ENCODE results near the gene CIAO1.
"Not testable (repeated sequence)": the region's sequence is repeated elsewhere in the genome, so short reads cannot be mapped to it uniquely, and the experiment has no call there.

Gene CIAO1

DNA sequence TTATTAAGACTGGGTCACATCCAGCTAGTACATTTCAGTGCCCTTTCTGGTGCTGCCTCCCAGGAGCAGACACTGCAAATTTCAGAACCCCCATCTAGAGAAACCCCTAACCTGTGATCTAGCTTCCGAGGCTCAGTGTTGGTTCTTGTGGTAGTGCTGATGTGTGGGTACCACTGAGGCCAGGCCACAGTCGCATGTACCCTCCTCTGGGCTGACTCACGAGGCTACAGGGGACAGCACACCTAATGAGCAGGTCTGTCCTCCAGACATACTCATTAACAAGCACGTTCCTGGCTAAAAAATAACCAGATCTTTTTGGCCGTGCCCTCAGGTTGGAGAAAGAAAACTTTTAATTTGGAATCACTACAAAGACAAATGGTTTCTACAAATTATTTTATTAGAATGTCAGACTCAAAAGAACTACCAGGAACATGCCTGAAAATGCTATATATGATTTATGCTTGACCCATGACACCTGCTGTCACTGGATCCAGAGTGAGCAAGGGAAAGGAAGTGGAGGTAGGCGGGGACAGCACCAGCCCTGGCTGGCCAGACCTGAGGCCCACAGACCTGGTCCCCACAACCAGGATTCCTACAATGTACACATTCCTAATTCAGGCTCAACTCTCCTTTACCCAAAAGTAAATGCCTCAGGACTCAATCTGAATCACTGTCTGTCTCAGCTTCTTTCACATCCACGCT, 8.5 kb downstream of the CIAO1 start:
- no peak for DNase-seq
- no peak overlapping the region for H3K4me3 ChIP-seq (ENCODE audit: low read depth, low read length)
- H3K9me3 ChIP-seq (ENCODE audit: severe bottlenecking): no peaks in the 10 kb centered on the region
- TF ChIP-seq, protein P1, sequence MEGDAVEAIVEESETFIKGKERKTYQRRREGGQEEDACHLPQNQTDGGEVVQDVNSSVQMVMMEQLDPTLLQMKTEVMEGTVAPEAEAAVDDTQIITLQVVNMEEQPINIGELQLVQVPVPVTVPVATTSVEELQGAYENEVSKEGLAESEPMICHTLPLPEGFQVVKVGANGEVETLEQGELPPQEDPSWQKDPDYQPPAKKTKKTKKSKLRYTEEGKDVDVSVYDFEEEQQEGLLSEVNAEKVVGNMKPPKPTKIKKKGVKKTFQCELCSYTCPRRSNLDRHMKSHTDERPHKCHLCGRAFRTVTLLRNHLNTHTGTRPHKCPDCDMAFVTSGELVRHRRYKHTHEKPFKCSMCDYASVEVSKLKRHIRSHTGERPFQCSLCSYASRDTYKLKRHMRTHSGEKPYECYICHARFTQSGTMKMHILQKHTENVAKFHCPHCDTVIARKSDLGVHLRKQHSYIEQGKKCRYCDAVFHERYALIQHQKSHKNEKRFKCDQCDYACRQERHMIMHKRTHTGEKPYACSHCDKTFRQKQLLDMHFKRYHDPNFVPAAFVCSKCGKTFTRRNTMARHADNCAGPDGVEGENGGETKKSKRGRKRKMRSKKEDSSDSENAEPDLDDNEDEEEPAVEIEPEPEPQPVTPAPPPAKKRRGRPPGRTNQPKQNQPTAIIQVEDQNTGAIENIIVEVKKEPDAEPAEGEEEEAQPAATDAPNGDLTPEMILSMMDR (IDR thresholded peaks at IDR 0.05; ENCODE audit: low read depth, low read length): no peak
- H3K27me3 ChIP-seq (ENCODE audit: insufficient read depth, low read depth, severe bottlenecking): no peaks in the 10 kb centered on the region
- H3K36me3 ChIP-seq: peaks cover 85% of the 10 kb centered on the region
- no peak overlapping the region for H3K27ac ChIP-seq

- TF ChIP-seq, protein P1 (IDR thresholded peaks at IDR 0.05; ENCODE audit: low read depth, low read length): no peak
- Histone ChIP-seq H3K4me3 (ENCODE audit: low read depth, low read length) (no peak overlapping the region), H3K27ac (no peak overlapping the region), H3K9me3 (ENCODE audit: severe bottlenecking) (no peaks in the 10 kb centered on the region), H3K36me3 (peaks cover 92% of the 10 kb centered on the region), H3K27me3 (ENCODE audit: insufficient read depth, low read depth, severe bottlenecking) (no peaks in the 10 kb centered on the region)
- DNase-seq: no peak
Measured at GRCh38 chr2:96276787-96277499, 10.9 kb downstream of the CIAO1 start.

- Histone ChIP-seq H3K27ac (no peak overlapping the region), H3K9me3 (ENCODE audit: severe bottlenecking) (no peaks in the 10 kb centered on the region), H3K36me3 (peaks cover 100% of the 10 kb centered on the region), H3K27me3 (ENCODE audit: insufficient read depth, low read depth, severe bottlenecking) (no peaks in the 10 kb centered on the region), H3K4me3 (ENCODE audit: low read depth, low read length) (no peak overlapping the region)
- DNase-seq: no peak
- TF ChIP-seq, protein P1 (IDR thresholded peaks at IDR 0.05; ENCODE audit: low read depth, low read length): no peak
Measured at GRCh38 chr2:96287273-96287856, 21.3 kb downstream of the CIAO1 start.

DNA sequence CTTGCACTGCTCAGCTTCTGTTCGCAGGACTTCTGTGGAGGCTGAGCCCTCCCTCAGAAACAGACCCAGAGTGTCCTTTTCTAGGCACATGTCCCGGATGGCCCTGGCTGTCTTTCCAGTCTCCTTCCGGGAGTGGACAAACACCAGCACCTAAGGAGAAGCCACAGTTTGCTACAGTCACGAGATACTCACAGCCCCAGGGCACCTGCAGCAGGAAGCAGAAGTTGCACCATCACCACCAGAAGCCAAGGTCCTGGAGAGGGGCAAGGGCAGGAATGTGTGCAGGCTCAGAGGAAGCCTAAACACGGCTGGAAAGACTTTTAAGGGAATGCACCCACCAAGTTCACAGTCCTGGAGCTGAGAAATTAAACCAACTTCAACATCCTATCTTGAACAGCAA, 25.7 kb downstream of the CIAO1 start:
- DNase-seq: no peak
- no peak overlapping the region for H3K27ac ChIP-seq
- TF ChIP-seq, protein P1 (IDR thresholded peaks at IDR 0.05; ENCODE audit: low read depth, low read length): no peak

GRCh38 chr2:96294271-96294670, 28.2 kb downstream of the CIAO1 start:
- H3K27me3 ChIP-seq (ENCODE audit: insufficient read depth, low read depth, severe bottlenecking); H3K27ac ChIP-seq; H3K4me3 ChIP-seq (ENCODE audit: low read depth, low read length); DNase-seq; H3K9me3 ChIP-seq (ENCODE audit: severe bottlenecking): not testable (repeated sequence)
- H3K36me3 ChIP-seq: peaks cover 99% of the 10 kb centered on the region

More for the DNA sequence above, 25.7 kb downstream of the CIAO1 start:
- Histone ChIP-seq H3K4me3 (ENCODE audit: low read depth, low read length) (no peak overlapping the region), H3K27me3 (ENCODE audit: insufficient read depth, low read depth, severe bottlenecking) (no peaks in the 10 kb centered on the region), H3K9me3 (ENCODE audit: severe bottlenecking) (no peaks in the 10 kb centered on the region), H3K36me3 (peaks cover 99% of the 10 kb centered on the region)

GRCh38 chr2:96296925-96297324, 30.9 kb downstream of the CIAO1 start:
- H3K36me3 ChIP-seq: peaks cover 99% of the 10 kb centered on the region
- no peaks in the 10 kb centered on the region for H3K9me3 ChIP-seq (ENCODE audit: severe bottlenecking)
- H3K27ac ChIP-seq: no peak overlapping the region
- H3K27me3 ChIP-seq (ENCODE audit: insufficient read depth, low read depth, severe bottlenecking): no peaks in the 10 kb centered on the region
- H3K4me3 ChIP-seq (ENCODE audit: low read depth, low read length): no peak overlapping the region
- no peak for DNase-seq
- TF ChIP-seq, protein P1 (IDR thresholded peaks at IDR 0.05; ENCODE audit: low read depth, low read length): no peak
